GM12878 (cell line): ENCODE measurements around the gene PRKAR2B. TPM values are rescaled to one million over a fixed set of nuclear protein-coding genes. Genes with fewer than 3 reads are reported as not detected.
A peak's percentile ranks its signal among the peaks of the same experiment; 100 is the strongest.

Experiments used
- ATAC-seq: fragments of 200-7000 bp; cut with Tn5 transposase; 3 replicates; pipeline ENCODE4 v1.9.1; 2020; ENCODE audit warnings: mild to moderate bottlenecking, moderate library complexity
- BruUV-seq: library from RNA; stranded (reverse); fragments of 400-500 nt; replicated peaks from 2 replicates; lab custom pipeline; 2021; lab: Mats Ljungman, UMichigan
- CTCF ChIA-PET: fragments of 300-600 bp; sonication (Branson Sonifier 250); formaldehyde crosslinking; extraction: SDS; loops from one replicate; lab custom pipeline; 2021; ENCODE audit warnings: inconsistent platforms; lab: Yijun Ruan, JAX
- POLR2A ChIA-PET: fragments of 350-600 bp; formaldehyde crosslinking; extraction: SDS; loops from one replicate; lab custom pipeline; 2021; ENCODE audit warnings: inconsistent platforms; lab: Charles Lee
- RAD21 ChIA-PET: fragments of 300-600 bp; sonication (Branson Sonifier 250); formaldehyde crosslinking; loops from one replicate; lab custom pipeline; 2023; ENCODE audit warnings: antibody characterized with exemption; ENCODE audit not compliant: unreplicated experiment; lab: Charles Lee
- SMC1A ChIA-PET: fragments of 300-600 bp; sonication (Branson Sonifier 250); formaldehyde crosslinking; loops from one replicate; lab custom pipeline; 2023; ENCODE audit not compliant: unreplicated experiment, uncharacterized antibody; lab: Charles Lee
- DNase-seq: peaks from one replicate; pipeline ENCODE4 v3.0.0-alpha.2; 2011; ENCODE audit warnings: low read depth, low spot score
- FAIRE-seq: peaks from 3 replicates; lab custom pipeline; 2011; peaks lifted over from hg19 to GRCh38; lab: Jason Lieb, UNC
- H2AFZ ChIP-seq: 2 replicates; pipeline ENCODE4 v1.6.0; 2011; ENCODE audit warnings: low read depth, low read length, control low read depth; ENCODE audit not compliant: control insufficient read depth
- H3K27ac ChIP-seq: 2 replicates; pipeline ENCODE4 v1.5.1; 2011; ENCODE audit warnings: control low read depth; ENCODE audit not compliant: control insufficient read depth, insufficient read depth
- H3K27me3 ChIP-seq, 2 experiments: replicated peaks in 1 of 2; 2 replicates each; pipeline versions ENCODE4 v1.6.0 to v1.6.1; 2011; ENCODE audit warnings: low read length in 1 of 2; ENCODE audit not compliant: control insufficient read depth in 2 of 2, insufficient read depth in 2 of 2
- H3K36me3 ChIP-seq, 2 experiments: 2 replicates each; pipeline ENCODE4 v1.5.1; 2011; ENCODE audit warnings: low read length in 1 of 2; ENCODE audit not compliant: control insufficient read depth in 2 of 2, insufficient read depth in 2 of 2
- H3K4me1 ChIP-seq: 2 replicates; pipeline ENCODE4 v1.6.1; 2011; ENCODE audit warnings: mild to moderate bottlenecking, low read length, moderate library complexity, mixed read lengths; ENCODE audit not compliant: control insufficient read depth, insufficient read depth
- H3K4me2 ChIP-seq: 2 replicates; pipeline ENCODE4 v1.6.0; 2011; ENCODE audit warnings: control low read depth; ENCODE audit not compliant: control insufficient read depth, insufficient read depth
- H3K4me3 ChIP-seq: fragments of 200-600 bp; sonication (generic); 2 replicates; pipeline ENCODE4 v1.5.1; 2016
- H3K79me2 ChIP-seq: 2 replicates; pipeline ENCODE4 v1.6.0; 2011; ENCODE audit warnings: low read length; ENCODE audit not compliant: control insufficient read depth, insufficient read depth
- H3K9ac ChIP-seq: 2 replicates; pipeline ENCODE4 v1.8.0; 2011; ENCODE audit warnings: low read length, control low read depth, mixed read lengths; ENCODE audit not compliant: control insufficient read depth, insufficient read depth
- H3K9me3 ChIP-seq: replicated peaks from 3 replicates; pipeline ENCODE4 v1.5.1; 2011; ENCODE audit warnings: mild to moderate bottlenecking, low read length; ENCODE audit not compliant: control insufficient read depth, insufficient read depth
- H4K20me1 ChIP-seq: 2 replicates; pipeline ENCODE4 v1.6.0; 2011; ENCODE audit not compliant: control insufficient read depth, insufficient read depth
- BACH1 ChIP-seq: fragments of 450-650 bp; IDR thresholded peaks from 2 replicates; pipeline ENCODE4 v1.6.1; 2017; ENCODE audit warnings: mild to moderate bottlenecking, borderline replicate concordance
- EZH2 ChIP-seq: IDR thresholded peaks from 2 replicates; pipeline ENCODE4 v1.6.1; 2012; ENCODE audit warnings: low read depth, mild to moderate bottlenecking, control low read depth, inconsistent platforms, low read length, borderline replicate concordance; ENCODE audit not compliant: control insufficient read depth
- FOXM1 ChIP-seq: IDR thresholded peaks from 2 replicates; pipeline ENCODE4 v1.6.1; 2012; ENCODE audit warnings: low read depth, mild to moderate bottlenecking, inconsistent platforms, low read length, moderate library complexity
- HCFC1 ChIP-seq: fragments of 150-350 bp; IDR thresholded peaks from 2 replicates; pipeline ENCODE4 v1.6.1; 2014; ENCODE audit warnings: low read length
- HSF1 ChIP-seq: fragments of 150-350 bp; IDR thresholded peaks from 2 replicates; pipeline ENCODE4 v1.6.1; 2014; ENCODE audit warnings: mild to moderate bottlenecking, low read depth, low read length
- JUND ChIP-seq: IDR thresholded peaks from 2 replicates; pipeline ENCODE4 v1.6.1; 2012; ENCODE audit warnings: low read depth, mild to moderate bottlenecking, low read length, improper control_type of control experiment, moderate library complexity
- KAT2A ChIP-seq: conservative IDR thresholded peaks from 2 replicates; pipeline ENCODE4 v1.6.1; 2011; ENCODE audit warnings: low read depth, low read length; ENCODE audit not compliant: control insufficient read depth
- NKRF ChIP-seq: fragments of 450-650 bp; conservative IDR thresholded peaks from 2 replicates; pipeline ENCODE4 v1.6.1; 2017; ENCODE audit warnings: mild to moderate bottlenecking, moderate library complexity
- NR2C2 ChIP-seq: IDR thresholded peaks from 2 replicates; pipeline ENCODE4 v1.6.1; 2011; ENCODE audit warnings: borderline replicate concordance, low read depth; ENCODE audit not compliant: control insufficient read depth, insufficient read length
- SUZ12 ChIP-seq: fragments of 200-600 bp; sonication (generic); IDR thresholded peaks from one replicate; pipeline ENCODE4 v1.6.1; 2018; ENCODE audit warnings: antibody characterized with exemption, mild to moderate bottlenecking; ENCODE audit not compliant: unreplicated experiment
- WGBS: methylation state at CpG from one replicate; pipeline ENCODE4 v1.1.6; 2016; ENCODE audit warnings: low lambda C conversion rate; ENCODE audit not compliant: insufficient replicate concordance, insufficient coverage; ENCODE audit errors: missing lambda C conversion rate; 5-methylcytosine and 5-hydroxymethylcytosine counted together
- in situ Hi-C: fragments of 300-500 bp; cut with MboI; formaldehyde crosslinking; loops from 9 replicates; pipeline ENCODE4 v1.14.3; 2018; ENCODE audit warnings: mixed read lengths
- intact Hi-C: fragments of 100-400 bp; cut with micrococcal nuclease; formaldehyde crosslinking; loops from one replicate; pipeline ENCODE4 v1.14.2; 2022; ENCODE audit not compliant: unreplicated experiment
- polyA plus RNA-seq, 11 experiments: library from polyadenylated mRNA; depleted of rRNA in 4 of 11; unstranded in 6 of 11; stranded (reverse) in 5 of 11; fragments of >200 nt; fragmentation: Nextera tagmentation in 4 of 11; fragmentation: Illumina TruSeq in 1 of 11; extraction: Ambion mirVana in 4 of 11; extraction: Trizol in 1 of 11; gene quantifications; 1 replicate in 1 of 11; 2 replicates in 10 of 11; pipeline versions ENCODE4 v1.2.1 to v1.2.3, GENCODE V29; 2011 to 2016; ENCODE audit warnings: inconsistent platforms in 2 of 11, missing spikeins in 2 of 11, low read depth in 1 of 11
- total RNA-seq, 4 experiments: library from RNA; depleted of rRNA in 3 of 4; stranded (reverse); fragments of >200 nt in 3 of 4; fragmentation: Illumina TruSeq in 1 of 4; extraction: Trizol in 1 of 4; gene quantifications; 2 replicates each; pipeline versions ENCODE4 v1.2.1 to v1.2.3, GENCODE V29; 2013 to 2021

PRKAR2B gene
- total and polyA plus RNA-seq, 10 of the 15 experiments (the other 5 are each of a cell fraction or from before 2014, with no cell fraction given) = 0.01 to 0.18 (median 0.04) TPM; not detected in 4

- SMC1A ChIA-PET = no interaction called here
- Histone ChIP-seq H4K20me1 (no peaks in the 10 kb centered on the region), H3K4me2 (peak overlapping the region; percentile 87), H3K27me3 (peaks cover 4 to 12% of the 10 kb centered on the region in 2 experiments; a peak in 3 of 4 replicates), H3K36me3 (no peaks in the 10 kb centered on the region), H3K9ac (no peak overlapping the region), H3K79me2 (no peaks in the 10 kb centered on the region), H3K27ac (no peak overlapping the region), H3K4me1 (no peaks in the 10 kb centered on the region), H2AFZ (no peak overlapping the region), H3K9me3 (no peaks in the 10 kb centered on the region), H3K4me3 (peak overlapping the region; percentile 69; the same call in 1 of the 2 replicates)
- ATAC-seq (no peak), DNase-seq (no peak), FAIRE-seq (no peak)
- BruUV-seq = no TSS peak
- RAD21 ChIA-PET = no interaction called here
- in situ Hi-C loops = no loop called here
- POLR2A ChIA-PET = no interaction called here
- CTCF ChIA-PET = no interaction called here
- 0 out of 2 replicates have a peak, but pooled peaks have one; percentile 89 for TF ChIP-seq EZH2
- TF ChIP-seq SUZ12 = peak; percentile 8
- no peak for TF ChIP-seq KAT2A
- intact Hi-C loops = no loop called here
- 19% methylated on average over 16 of the region's 29 CpGs for WGBS
Observed at GRCh38 chr7:107045195-107045960, 873 bp downstream of the PRKAR2B start.

- Histone ChIP-seq H4K20me1 (no peaks in the 10 kb centered on the region), H3K27ac (no peak overlapping the region), H3K4me2 (no peak overlapping the region), H2AFZ (no peak overlapping the region), H3K9ac (no peak overlapping the region), H3K4me1 (no peaks in the 10 kb centered on the region), H3K9me3 (no peaks in the 10 kb centered on the region), H3K4me3 (no peak overlapping the region), H3K79me2 (no peaks in the 10 kb centered on the region), H3K27me3 (peaks cover 4 to 12% of the 10 kb centered on the region in 2 experiments; a peak in 3 of 4 replicates), H3K36me3 (no peaks in the 10 kb centered on the region)
- CTCF ChIA-PET = no interaction called here
- TF ChIP-seq BACH1 (no peak), HSF1 (no peak), HCFC1 (no peak), NR2C2 (no peak), FOXM1 (no peak), NKRF (no peak), JUND (no peak)
- intact Hi-C loops (no loop called here), in situ Hi-C loops (no loop called here)
- POLR2A ChIA-PET = no interaction called here
- FAIRE-seq (no peak), ATAC-seq (no peak), DNase-seq (no peak)
- RAD21 ChIA-PET = no interaction called here
- 93% methylated on average over 1 of the region's 1 CpG for WGBS
- BruUV-seq = no TSS peak
- SMC1A ChIA-PET = no interaction called here
Observed at GRCh38 chr7:107045980-107046379, 1.5 kb downstream of the PRKAR2B start.
